Breast epithelium (tissue), 3 donors: Measurements from ENCODE around the gene STARD5.

ENCODE experiments used
- POLR2AphosphoS5 ChIP-seq, 3 donors: sonication (generic); formaldehyde crosslinking; IDR thresholded peaks; one replicate each; pipeline ENCODE4 v1.6.1; 2017; ENCODE audit warnings: antibody characterized with exemption in 3 of 3
- TF ChIP-seq, protein P1 (sequence below), 3 donors: fragments of 450-650 bp; IDR thresholded peaks; one replicate each; pipeline ENCODE4 v1.5.1; 2016 to 2017; ENCODE audit warnings: antibody characterized with exemption in 3 of 3, mild to moderate bottlenecking in 3 of 3, moderate library complexity in 3 of 3

DNA sequence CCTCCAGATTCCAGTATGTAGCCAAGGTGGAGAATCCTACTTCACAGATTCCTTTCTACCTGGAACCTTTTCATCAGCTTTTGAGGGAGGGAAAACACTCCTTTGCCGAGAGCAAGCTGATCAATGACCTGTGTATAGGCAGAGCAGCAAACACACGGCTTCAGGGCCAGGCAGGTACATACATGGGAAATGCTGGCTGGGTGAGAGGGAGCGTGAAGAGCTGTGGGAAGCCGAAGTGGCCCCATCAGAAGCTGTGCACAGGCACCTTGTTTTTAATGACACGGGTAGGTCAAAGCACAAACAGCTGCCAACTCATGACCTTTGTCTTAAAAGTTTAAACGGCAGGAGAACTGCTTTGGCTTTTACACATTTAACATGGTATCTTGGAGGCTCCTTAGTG, 25.3 kb downstream of the STARD5 start:
- TF ChIP-seq, protein P1, sequence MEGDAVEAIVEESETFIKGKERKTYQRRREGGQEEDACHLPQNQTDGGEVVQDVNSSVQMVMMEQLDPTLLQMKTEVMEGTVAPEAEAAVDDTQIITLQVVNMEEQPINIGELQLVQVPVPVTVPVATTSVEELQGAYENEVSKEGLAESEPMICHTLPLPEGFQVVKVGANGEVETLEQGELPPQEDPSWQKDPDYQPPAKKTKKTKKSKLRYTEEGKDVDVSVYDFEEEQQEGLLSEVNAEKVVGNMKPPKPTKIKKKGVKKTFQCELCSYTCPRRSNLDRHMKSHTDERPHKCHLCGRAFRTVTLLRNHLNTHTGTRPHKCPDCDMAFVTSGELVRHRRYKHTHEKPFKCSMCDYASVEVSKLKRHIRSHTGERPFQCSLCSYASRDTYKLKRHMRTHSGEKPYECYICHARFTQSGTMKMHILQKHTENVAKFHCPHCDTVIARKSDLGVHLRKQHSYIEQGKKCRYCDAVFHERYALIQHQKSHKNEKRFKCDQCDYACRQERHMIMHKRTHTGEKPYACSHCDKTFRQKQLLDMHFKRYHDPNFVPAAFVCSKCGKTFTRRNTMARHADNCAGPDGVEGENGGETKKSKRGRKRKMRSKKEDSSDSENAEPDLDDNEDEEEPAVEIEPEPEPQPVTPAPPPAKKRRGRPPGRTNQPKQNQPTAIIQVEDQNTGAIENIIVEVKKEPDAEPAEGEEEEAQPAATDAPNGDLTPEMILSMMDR (IDR thresholded peaks at IDR 0.05), result no peak
- TF ChIP-seq POLR2AphosphoS5 (IDR thresholded peaks at IDR 0.05), result no peak
